H9 (cell line): ENCODE results near the gene PDC. TPM values are rescaled to one million over a fixed set of nuclear protein-coding genes. Genes with fewer than 3 reads are reported as not detected.

Experiments used
- DNase-seq: peaks from one replicate; pipeline ENCODE4 v3.0.0-alpha.2; 2017
- H2AFZ ChIP-seq: one replicate; pipeline ENCODE4 v1.6.1; 2013; ENCODE audit warnings: mild to moderate bottlenecking, low read length, control low read depth, moderate library complexity
- H2AK5ac ChIP-seq: 2 replicates; pipeline ENCODE4 v1.6.1; 2013; ENCODE audit warnings: low read length, control low read depth, mixed read lengths; ENCODE audit not compliant: insufficient read length
- H2BK120ac ChIP-seq: one replicate; pipeline ENCODE4 v1.6.1; 2013; ENCODE audit warnings: low read depth, mild to moderate bottlenecking, low read length, control low read depth, inconsistent platforms; ENCODE audit not compliant: poor library complexity, severe bottlenecking
- H2BK12ac ChIP-seq: 2 replicates; pipeline ENCODE4 v1.6.1; 2013; ENCODE audit warnings: low read length, control low read depth, mixed read lengths, low read depth; ENCODE audit not compliant: insufficient read length
- H2BK15ac ChIP-seq: 2 replicates; pipeline ENCODE4 v1.6.1; 2013; ENCODE audit warnings: low read depth, low read length, control low read depth
- H2BK20ac ChIP-seq: one replicate; pipeline ENCODE4 v1.6.1; 2013; ENCODE audit warnings: low read depth, mild to moderate bottlenecking, low read length, control low read depth, inconsistent platforms; ENCODE audit not compliant: poor library complexity, severe bottlenecking
- H2BK5ac ChIP-seq: 2 replicates; pipeline ENCODE4 v1.6.1; 2013; ENCODE audit warnings: low read length, control low read depth, mixed read lengths; ENCODE audit not compliant: insufficient read length
- H3K14ac ChIP-seq: 2 replicates; pipeline ENCODE4 v1.6.1; 2013; ENCODE audit warnings: low read length, control low read depth; ENCODE audit not compliant: insufficient read depth
- H3K18ac ChIP-seq: 2 replicates; pipeline ENCODE4 v1.6.1; 2013; ENCODE audit warnings: low read depth, mild to moderate bottlenecking, mixed read lengths, low read length, control low read depth; ENCODE audit not compliant: insufficient read length
- H3K23ac ChIP-seq: 2 replicates; pipeline ENCODE4 v1.6.1; 2013; ENCODE audit warnings: low read length, control low read depth, mixed read lengths, low read depth; ENCODE audit not compliant: insufficient read length
- H3K23me2 ChIP-seq: 2 replicates; pipeline ENCODE4 v1.6.1; 2013; ENCODE audit warnings: low read depth, mild to moderate bottlenecking, mixed read lengths, low read length, control low read depth; ENCODE audit not compliant: insufficient read length, poor library complexity, severe bottlenecking
- H3K27ac ChIP-seq: 2 replicates; pipeline ENCODE4 v1.5.1; 2013; ENCODE audit warnings: low read length, control low read depth, mixed read lengths, low read depth; ENCODE audit not compliant: insufficient read length
- H3K27me3 ChIP-seq: 2 replicates; pipeline ENCODE4 v1.6.1; 2013; ENCODE audit warnings: low read length, control low read depth, inconsistent platforms; ENCODE audit not compliant: insufficient read depth
- H3K4ac ChIP-seq: 2 replicates; pipeline ENCODE4 v1.6.1; 2013; ENCODE audit warnings: low read depth, mild to moderate bottlenecking, control low read depth, inconsistent platforms, low read length, moderate library complexity
- H3K4me1 ChIP-seq: 2 replicates; pipeline ENCODE4 v1.6.1; 2013; ENCODE audit warnings: low read length, control low read depth, inconsistent platforms; ENCODE audit not compliant: insufficient read depth
- H3K4me2 ChIP-seq: 2 replicates; pipeline ENCODE4 v1.6.1; 2013; ENCODE audit warnings: low read length, control low read depth, mixed read lengths; ENCODE audit not compliant: insufficient read length, insufficient read depth
- H3K56ac ChIP-seq: 2 replicates; pipeline ENCODE4 v1.6.1; 2013; ENCODE audit warnings: low read depth, mild to moderate bottlenecking, mixed read lengths, low read length, control low read depth; ENCODE audit not compliant: insufficient read length
- H3K79me1 ChIP-seq: 2 replicates; pipeline ENCODE4 v1.6.1; 2013; ENCODE audit warnings: low read depth, mild to moderate bottlenecking, moderate library complexity, low read length, control low read depth, inconsistent platforms; ENCODE audit not compliant: insufficient read depth, poor library complexity, severe bottlenecking
- H3K79me2 ChIP-seq: 2 replicates; pipeline ENCODE4 v1.6.1; 2013; ENCODE audit warnings: low read length, control low read depth, inconsistent platforms; ENCODE audit not compliant: insufficient read depth
- H3K9ac ChIP-seq: 2 replicates; pipeline ENCODE4 v1.6.1; 2013; ENCODE audit warnings: low read length, control low read depth, mixed read lengths; ENCODE audit not compliant: insufficient read length; ENCODE audit errors: extremely low read depth
- H3K9me3 ChIP-seq: one replicate; pipeline ENCODE4 v1.6.1; 2013; ENCODE audit warnings: low read depth, low read length, inconsistent platforms; ENCODE audit not compliant: control insufficient read depth
- H3T11ph ChIP-seq: one replicate; pipeline ENCODE4 v1.6.1; 2013; ENCODE audit warnings: mild to moderate bottlenecking, low read length, control low read depth, inconsistent platforms
- H4K20me1 ChIP-seq: one replicate; pipeline ENCODE4 v1.6.1; 2013; ENCODE audit not compliant: control insufficient read depth, insufficient read length, insufficient read depth
- H4K5ac ChIP-seq: 2 replicates; pipeline ENCODE4 v1.6.1; 2013; ENCODE audit warnings: low read depth, mild to moderate bottlenecking, mixed read lengths, low read length, control low read depth; ENCODE audit not compliant: insufficient read length
- H4K8ac ChIP-seq: replicated peaks from 2 replicates; pipeline ENCODE4 v1.6.1; 2013; ENCODE audit warnings: low read length, control low read depth, mixed read lengths, low read depth; ENCODE audit not compliant: insufficient read length
- H4K91ac ChIP-seq: 2 replicates; pipeline ENCODE4 v1.6.1; 2013; ENCODE audit warnings: low read depth, mild to moderate bottlenecking, moderate library complexity, mixed read lengths, low read length, control low read depth; ENCODE audit not compliant: insufficient read length
- H3K27ac Mint-ChIP-seq, 3 experiments: 2 replicates in 2 of 3; 3 replicates in 1 of 3; pipeline ENCODE4 v1.8.0; 2020 to 2021; ENCODE audit warnings: mixed read lengths in 3 of 3, mild to moderate bottlenecking in 1 of 3, moderate library complexity in 1 of 3
- H3K27me3 Mint-ChIP-seq: 2 replicates; pipeline ENCODE4 v1.8.0; 2021; ENCODE audit warnings: low read depth, mild to moderate bottlenecking, moderate library complexity, mixed read lengths
- H3K36me3 Mint-ChIP-seq, 3 experiments: 2 replicates in 2 of 3; 3 replicates in 1 of 3; pipeline ENCODE4 v1.8.0; 2020 to 2021; ENCODE audit warnings: low read depth in 3 of 3, mixed read lengths in 3 of 3; ENCODE audit not compliant: insufficient read depth in 1 of 3
- H3K4me1 Mint-ChIP-seq, 2 experiments: 2 replicates each; pipeline ENCODE4 v1.8.0; 2020; ENCODE audit warnings: mixed read lengths in 2 of 2
- H3K4me3 Mint-ChIP-seq, 2 experiments: 2 replicates in 1 of 2; 3 replicates in 1 of 2; pipeline ENCODE4 v1.8.0; 2020 to 2021; ENCODE audit warnings: mild to moderate bottlenecking in 2 of 2, mixed read lengths in 2 of 2, moderate library complexity in 1 of 2
- H3K9me3 Mint-ChIP-seq, 2 experiments: 2 replicates in 1 of 2; 3 replicates in 1 of 2; pipeline ENCODE4 v1.8.0; 2020; ENCODE audit warnings: mild to moderate bottlenecking in 2 of 2, mixed read lengths in 2 of 2, moderate library complexity in 1 of 2
- WGBS: extraction: QIAGEN DNeasy Blood & Tissue Kit; methylation state at CpG from one replicate; pipeline ENCODE4 v1.1.7; 2013; ENCODE audit warnings: missing lambda C conversion rate, low lambda C conversion rate, mixed read lengths; ENCODE audit not compliant: insufficient read length; ENCODE audit errors: extremely low coverage; 5-methylcytosine and 5-hydroxymethylcytosine counted together
- total RNA-seq: library from RNA; stranded (reverse); gene quantifications from 2 replicates; pipeline ENCODE4 v1.2.1, GENCODE V29; 2021
- TF ChIP-seq, protein P1 (sequence below): fragments of 200-600 bp; sonication (generic); conservative IDR thresholded peaks from 3 replicates; pipeline ENCODE4 v1.8.0; 2021; ENCODE audit warnings: antibody characterized with exemption, mild to moderate bottlenecking

Gene PDC
- total RNA-seq, 1 experiment from 2014 or later = not detected

- Histone ChIP-seq H3K9me3 (no peaks in the 10 kb centered on the region), H4K91ac (no peak overlapping the region), H2AK5ac (no peak overlapping the region), H4K20me1 (no peaks in the 10 kb centered on the region), H4K5ac (no peak overlapping the region), H3K4me2 (no peak overlapping the region), H4K8ac (no peak overlapping the region), H3K56ac (no peak overlapping the region), H3K27me3 (no peaks in the 10 kb centered on the region), H3K79me2 (no peaks in the 10 kb centered on the region), H3K18ac (no peak overlapping the region), H3K79me1 (no peaks in the 10 kb centered on the region), H2BK120ac (no peak overlapping the region), H3K27ac (no peak overlapping the region), H3K4ac (no peak overlapping the region), H2BK5ac (no peak overlapping the region), H2BK20ac (no peak overlapping the region), H2BK15ac (no peak overlapping the region), H3K9ac (no peak overlapping the region), H3K4me1 (no peaks in the 10 kb centered on the region; the same call in 1 of the 2 replicates), H3T11ph (no peak overlapping the region), H3K14ac (no peak overlapping the region), H3K23ac (no peak overlapping the region), H2AFZ (no peak overlapping the region), H2BK12ac (no peak overlapping the region), H3K23me2 (no peaks in the 10 kb centered on the region)
- H3K4me1 Mint-ChIP-seq = peaks cover 6 to 9% of the 10 kb centered on the region in 2 experiments
- DNase-seq = no peak
- no peaks in the 10 kb centered on the region for H3K27me3 Mint-ChIP-seq
- WGBS = no CpG with 5 or more reads among the region's 2 CpGs
- H3K4me3 Mint-ChIP-seq = no peak overlapping the region
- H3K27ac Mint-ChIP-seq = no peak overlapping the region
- H3K36me3 Mint-ChIP-seq = 0 out of 7 replicates have a peak, but pooled peaks cover 0 to under 1% (median 0%) of the 10 kb centered on the region in 3 experiments
- TF ChIP-seq, protein P1, sequence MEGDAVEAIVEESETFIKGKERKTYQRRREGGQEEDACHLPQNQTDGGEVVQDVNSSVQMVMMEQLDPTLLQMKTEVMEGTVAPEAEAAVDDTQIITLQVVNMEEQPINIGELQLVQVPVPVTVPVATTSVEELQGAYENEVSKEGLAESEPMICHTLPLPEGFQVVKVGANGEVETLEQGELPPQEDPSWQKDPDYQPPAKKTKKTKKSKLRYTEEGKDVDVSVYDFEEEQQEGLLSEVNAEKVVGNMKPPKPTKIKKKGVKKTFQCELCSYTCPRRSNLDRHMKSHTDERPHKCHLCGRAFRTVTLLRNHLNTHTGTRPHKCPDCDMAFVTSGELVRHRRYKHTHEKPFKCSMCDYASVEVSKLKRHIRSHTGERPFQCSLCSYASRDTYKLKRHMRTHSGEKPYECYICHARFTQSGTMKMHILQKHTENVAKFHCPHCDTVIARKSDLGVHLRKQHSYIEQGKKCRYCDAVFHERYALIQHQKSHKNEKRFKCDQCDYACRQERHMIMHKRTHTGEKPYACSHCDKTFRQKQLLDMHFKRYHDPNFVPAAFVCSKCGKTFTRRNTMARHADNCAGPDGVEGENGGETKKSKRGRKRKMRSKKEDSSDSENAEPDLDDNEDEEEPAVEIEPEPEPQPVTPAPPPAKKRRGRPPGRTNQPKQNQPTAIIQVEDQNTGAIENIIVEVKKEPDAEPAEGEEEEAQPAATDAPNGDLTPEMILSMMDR = no peak
- peaks cover 0 to 1% of the 10 kb centered on the region in 2 experiments; a peak in 2 of 5 replicates for H3K9me3 Mint-ChIP-seq
Observed at GRCh38 chr1:186494832-186495271, 33.9 kb upstream of the PDC start.
